Body of pancreas (tissue), 4 donors: ENCODE results near the gene TPCN2. TPM values are rescaled to one million over a fixed set of nuclear protein-coding genes. Genes with fewer than 3 reads are reported as not detected.

Experiments used
- ATAC-seq: fragments of 150-250 bp; one replicate; pipeline ENCODE4 v1.9.1; 2016
- DNase-seq, 4 donors: peaks; one replicate each; pipeline ENCODE4 v3.0.0-alpha.2; 2019
- H3K27ac ChIP-seq, 4 donors: fragments of 200-600 bp; sonication (generic); 1 replicate in 3 of 4; 2 replicates in 1 of 4; pipeline versions ENCODE4 v1.5.1 to v1.6.1; 2016 to 2019; ENCODE audit warnings: mild to moderate bottlenecking in 1 of 4, mixed read lengths in 1 of 4, moderate library complexity in 1 of 4
- H3K27me3 ChIP-seq, 2 donors: fragments of 200-600 bp; sonication (generic); one replicate each; pipeline ENCODE4 v1.6.0; 2016; ENCODE audit warnings: mild to moderate bottlenecking in 1 of 2
- H3K36me3 ChIP-seq, 2 donors: fragments of 200-600 bp; sonication (generic); replicated peaks in 1 of 2; 2 replicates each; pipeline ENCODE4 v1.5.1; 2016; ENCODE audit warnings: low read depth in 2 of 2; ENCODE audit not compliant: insufficient read depth in 1 of 2
- H3K4me1 ChIP-seq: fragments of 200-600 bp; sonication (generic); one replicate; pipeline ENCODE4 v1.6.0; 2016
- H3K4me3 ChIP-seq, 2 donors: fragments of 200-600 bp; sonication (generic); 1 replicate in 1 of 2; 2 replicates in 1 of 2; pipeline ENCODE4 v1.5.1; 2016 to 2019
- H3K9me3 ChIP-seq, 3 donors: fragments of 200-600 bp; sonication (generic); 1 replicate in 2 of 3; 2 replicates in 1 of 3; pipeline ENCODE4 v1.5.1; 2016
- POLR2A ChIP-seq, 3 donors: fragments of 450-650 bp; IDR thresholded peaks; one replicate each; pipeline ENCODE4 v1.6.1; 2016; ENCODE audit warnings: antibody characterized with exemption in 3 of 3, mild to moderate bottlenecking in 2 of 3
- WGBS, 2 donors: methylation state at CpG; one replicate each; pipeline ENCODE4 v1.1.5; 2017; 5-methylcytosine and 5-hydroxymethylcytosine counted together
- intact Hi-C: fragments of 100-400 bp; cut with DNase I; formaldehyde crosslinking; loops from one replicate; pipeline ENCODE4 v1.15.1; 2023
- total RNA-seq, 2 donors: library from RNA; depleted of rRNA; stranded (reverse); fragments of >200 nt; gene quantifications; one replicate each; pipeline ENCODE4 v1.1.0, GENCODE V29; 2016
- TF ChIP-seq, protein P1 (sequence below), 7 experiments: fragments of 450-650 bp in 4 of 7; fragments of 200-600 bp in 3 of 7; sonication (generic) in 3 of 7; IDR thresholded peaks; one replicate each; pipeline ENCODE4 v1.5.1; 2016 to 2019; ENCODE audit warnings: antibody characterized with exemption in 7 of 7

The TPCN2 gene
- total RNA-seq, 2 donors from 2014 or later, result 10.9 to 18.9 TPM

GRCh38 chr11:69172674-69173073 lies 123.9 kb downstream of the TPCN2 start:
- Histone ChIP-seq H3K36me3 (no peaks in the 10 kb centered on the region), H3K27me3 (no peaks in the 10 kb centered on the region), H3K4me3 (no peak overlapping the region), H3K9me3 (no peaks in the 10 kb centered on the region), H3K4me1 (no peaks in the 10 kb centered on the region), H3K27ac (no peak overlapping the region)
- intact Hi-C loops, result no loop called here
- ATAC-seq (no peak), DNase-seq (no peak)
- WGBS, 2 donors, result 6 to 33% methylated on average over 1 of the region's 1 CpG
- TF ChIP-seq, protein P1, sequence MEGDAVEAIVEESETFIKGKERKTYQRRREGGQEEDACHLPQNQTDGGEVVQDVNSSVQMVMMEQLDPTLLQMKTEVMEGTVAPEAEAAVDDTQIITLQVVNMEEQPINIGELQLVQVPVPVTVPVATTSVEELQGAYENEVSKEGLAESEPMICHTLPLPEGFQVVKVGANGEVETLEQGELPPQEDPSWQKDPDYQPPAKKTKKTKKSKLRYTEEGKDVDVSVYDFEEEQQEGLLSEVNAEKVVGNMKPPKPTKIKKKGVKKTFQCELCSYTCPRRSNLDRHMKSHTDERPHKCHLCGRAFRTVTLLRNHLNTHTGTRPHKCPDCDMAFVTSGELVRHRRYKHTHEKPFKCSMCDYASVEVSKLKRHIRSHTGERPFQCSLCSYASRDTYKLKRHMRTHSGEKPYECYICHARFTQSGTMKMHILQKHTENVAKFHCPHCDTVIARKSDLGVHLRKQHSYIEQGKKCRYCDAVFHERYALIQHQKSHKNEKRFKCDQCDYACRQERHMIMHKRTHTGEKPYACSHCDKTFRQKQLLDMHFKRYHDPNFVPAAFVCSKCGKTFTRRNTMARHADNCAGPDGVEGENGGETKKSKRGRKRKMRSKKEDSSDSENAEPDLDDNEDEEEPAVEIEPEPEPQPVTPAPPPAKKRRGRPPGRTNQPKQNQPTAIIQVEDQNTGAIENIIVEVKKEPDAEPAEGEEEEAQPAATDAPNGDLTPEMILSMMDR (IDR thresholded peaks at IDR 0.05), result no peak
- TF ChIP-seq POLR2A (IDR thresholded peaks at IDR 0.05), result no peak

DNA sequence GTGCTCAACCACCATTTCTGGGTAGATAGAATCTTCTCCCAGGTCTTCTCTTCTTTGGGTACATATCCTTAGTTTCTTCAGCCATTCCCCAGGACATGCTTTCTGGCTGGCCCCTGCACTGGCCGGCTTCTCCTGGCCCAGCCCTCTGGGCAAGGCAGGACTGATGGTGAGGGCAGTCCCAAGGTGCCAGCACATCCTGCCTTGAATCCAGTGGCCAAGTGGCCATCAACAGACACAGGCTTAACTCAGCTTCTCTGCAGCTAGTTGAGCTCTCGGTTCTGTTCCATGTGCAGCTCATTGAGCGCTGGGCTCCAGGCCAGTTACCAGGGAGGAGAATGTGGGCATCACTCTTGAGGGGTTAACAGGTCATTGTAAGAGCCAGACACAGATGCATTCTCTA lies 124.6 kb downstream of the TPCN2 start:
- TF ChIP-seq, protein P1 (IDR thresholded peaks at IDR 0.05), result no peak
- no peak for TF ChIP-seq POLR2A (IDR thresholded peaks at IDR 0.05)
- no peak for DNase-seq
- no peaks in the 10 kb centered on the region for H3K9me3 ChIP-seq
- no peaks in the 10 kb centered on the region for H3K27me3 ChIP-seq
- H3K4me1 ChIP-seq, result peaks cover 3% of the 10 kb centered on the region
- H3K4me3 ChIP-seq, result no peak overlapping the region
- WGBS, 2 donors, result 96 to 100% methylated on average over 3 of the region's 3 CpGs
- intact Hi-C loops, result no loop called here
- H3K27ac ChIP-seq, result no peak overlapping the region
- no peak for ATAC-seq
- H3K36me3 ChIP-seq, result no peaks in the 10 kb centered on the region

GRCh38 chr11:69173925-69174581 lies 125.3 kb downstream of the TPCN2 start:
- Histone ChIP-seq H3K27ac (no peak overlapping the region), H3K9me3 (no peaks in the 10 kb centered on the region), H3K27me3 (no peaks in the 10 kb centered on the region), H3K4me1 (peaks cover 10% of the 10 kb centered on the region), H3K4me3 (no peak overlapping the region), H3K36me3 (no peaks in the 10 kb centered on the region)
- 92 to 94% methylated on average over 8 of the region's 8 CpGs for WGBS, 2 donors
- DNase-seq (no peak), ATAC-seq (no peak)
- intact Hi-C loops, result no loop called here
- no peak for TF ChIP-seq POLR2A (IDR thresholded peaks at IDR 0.05)
- TF ChIP-seq, protein P1 (IDR thresholded peaks at IDR 0.05), result no peak

DNA sequence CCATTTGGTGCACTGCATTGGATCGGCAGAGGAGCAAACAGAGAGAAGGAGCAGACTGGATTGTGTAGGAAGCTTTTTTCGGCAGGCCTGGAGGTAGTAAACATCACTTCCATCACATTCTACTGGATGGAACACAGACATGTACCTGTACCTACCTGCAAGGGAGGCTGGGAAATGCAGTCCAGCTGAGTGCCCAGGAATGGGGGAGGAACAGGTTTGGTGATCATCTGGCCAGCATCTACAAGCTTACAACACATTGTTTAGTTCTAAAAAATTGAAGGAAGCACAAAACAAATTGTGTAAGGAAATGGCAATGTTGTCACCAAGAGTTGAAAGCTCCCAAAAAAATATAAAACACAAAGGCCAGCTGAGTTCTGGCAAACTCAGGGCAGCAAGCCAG lies 126.1 kb downstream of the TPCN2 start:
- H3K9me3 ChIP-seq, result no peaks in the 10 kb centered on the region
- ATAC-seq (no peak), DNase-seq (no peak)
- TF ChIP-seq, protein P1 (IDR thresholded peaks at IDR 0.05), result no peak
- TF ChIP-seq POLR2A (IDR thresholded peaks at IDR 0.05), result no peak
- H3K27me3 ChIP-seq, result no peaks in the 10 kb centered on the region
- no peak overlapping the region for H3K27ac ChIP-seq
- H3K4me1 ChIP-seq, result peaks cover 18% of the 10 kb centered on the region
- no peak overlapping the region for H3K4me3 ChIP-seq
- WGBS, 2 donors, result 85 to 100% methylated on average over 2 of the region's 2 CpGs
- no peaks in the 10 kb centered on the region for H3K36me3 ChIP-seq
- intact Hi-C loops, result no loop called here
